Spleen (tissue), 7 donors: Measurements from ENCODE around the gene TBC1D19.

Source experiments
- POLR2A ChIP-seq, 3 donors: fragments of 450-650 bp; IDR thresholded peaks; one replicate each; pipeline ENCODE4 v1.5.1; 2017; ENCODE audit warnings: antibody characterized with exemption in 3 of 3, mild to moderate bottlenecking in 1 of 3
- POLR2AphosphoS5 ChIP-seq, 3 donors: sonication (generic); formaldehyde crosslinking; IDR thresholded peaks; one replicate each; pipeline ENCODE4 v1.5.1; 2017; ENCODE audit warnings: antibody characterized with exemption in 3 of 3
- TF ChIP-seq, protein P1 (sequence below), 11 experiments: fragments of 200-600 bp in 7 of 11; fragments of 450-650 bp in 4 of 11; sonication (generic) in 4 of 11; IDR thresholded peaks in 8 of 11; conservative IDR thresholded peaks in 3 of 11; 1 replicate in 7 of 11; 2 replicates in 4 of 11; pipeline versions ENCODE4 v1.4.0 to v1.8.0; 2016 to 2021; ENCODE audit warnings: antibody characterized with exemption in 11 of 11, inconsistent platforms in 4 of 11, mild to moderate bottlenecking in 1 of 11
- donor health status: DM: no; HTN: no; CAD: no; lungs with moderate emphysema.
- donor health status: DM: no; HTN: no; CAD: no.
- donor health status: DM: no; HTN: no; CAD: no.

DNA sequence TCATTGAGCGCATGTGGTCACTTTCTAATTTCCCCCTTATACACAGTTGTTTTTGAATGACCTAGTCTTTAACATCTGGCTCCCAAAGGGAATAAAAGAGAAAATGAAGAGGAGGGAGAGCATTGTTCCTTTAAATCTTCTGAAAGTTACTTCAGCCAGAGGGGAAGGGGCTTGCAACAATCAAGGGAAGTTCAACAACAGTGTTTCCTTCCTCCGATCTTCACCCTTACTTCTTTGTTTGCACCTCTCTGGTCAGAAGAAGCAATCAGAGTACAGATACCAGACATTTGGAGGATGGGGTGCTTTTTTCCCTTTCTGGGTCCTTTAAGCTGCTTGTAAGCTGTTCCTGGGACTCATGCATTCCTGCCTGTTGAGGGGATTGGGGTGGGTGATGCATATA, 125.4 kb downstream of the TBC1D19 start:
- TF ChIP-seq POLR2A (IDR thresholded peaks at IDR 0.05) (no peak), POLR2AphosphoS5 (IDR thresholded peaks at IDR 0.05) (no peak)
- TF ChIP-seq, protein P1, sequence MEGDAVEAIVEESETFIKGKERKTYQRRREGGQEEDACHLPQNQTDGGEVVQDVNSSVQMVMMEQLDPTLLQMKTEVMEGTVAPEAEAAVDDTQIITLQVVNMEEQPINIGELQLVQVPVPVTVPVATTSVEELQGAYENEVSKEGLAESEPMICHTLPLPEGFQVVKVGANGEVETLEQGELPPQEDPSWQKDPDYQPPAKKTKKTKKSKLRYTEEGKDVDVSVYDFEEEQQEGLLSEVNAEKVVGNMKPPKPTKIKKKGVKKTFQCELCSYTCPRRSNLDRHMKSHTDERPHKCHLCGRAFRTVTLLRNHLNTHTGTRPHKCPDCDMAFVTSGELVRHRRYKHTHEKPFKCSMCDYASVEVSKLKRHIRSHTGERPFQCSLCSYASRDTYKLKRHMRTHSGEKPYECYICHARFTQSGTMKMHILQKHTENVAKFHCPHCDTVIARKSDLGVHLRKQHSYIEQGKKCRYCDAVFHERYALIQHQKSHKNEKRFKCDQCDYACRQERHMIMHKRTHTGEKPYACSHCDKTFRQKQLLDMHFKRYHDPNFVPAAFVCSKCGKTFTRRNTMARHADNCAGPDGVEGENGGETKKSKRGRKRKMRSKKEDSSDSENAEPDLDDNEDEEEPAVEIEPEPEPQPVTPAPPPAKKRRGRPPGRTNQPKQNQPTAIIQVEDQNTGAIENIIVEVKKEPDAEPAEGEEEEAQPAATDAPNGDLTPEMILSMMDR (IDR thresholded peaks at IDR 0.05 in 8 of 11, conservative IDR thresholded peaks at IDR 0.05 in 3 of 11): no peak
